A549 (cell line): ENCODE results near the gene ERCC2.

Experiments used
- ESRRA ChIP-seq: fragments of 150-350 bp; IDR thresholded peaks from 2 replicates; pipeline ENCODE4 v1.6.1; 2014; ENCODE audit warnings: mild to moderate bottlenecking, low read length, borderline replicate concordance
- HDAC2 ChIP-seq: fragments of 200-600 bp; sonication (generic); IDR thresholded peaks from 2 replicates; pipeline ENCODE4 v1.6.1; 2016
- JUNB ChIP-seq: fragments of >200 bp; sonication (Bioruptor Twin); formaldehyde crosslinking; IDR thresholded peaks from 2 replicates; pipeline ENCODE4 v1.6.1; 2016
- MAZ ChIP-seq: fragments of 150-350 bp; IDR thresholded peaks from 2 replicates; pipeline ENCODE4 v1.6.1; 2014; ENCODE audit warnings: antibody characterized with exemption, low read depth, low read length, borderline replicate concordance
- POLR2A ChIP-seq: IDR thresholded peaks from 2 replicates; pipeline ENCODE4 v1.6.1; 2012; ENCODE audit warnings: mild to moderate bottlenecking, low read length
- POLR2AphosphoS2 ChIP-seq: conservative IDR thresholded peaks from 2 replicates; pipeline ENCODE4 v1.6.1; 2012; ENCODE audit warnings: low read length, improper control_type of control experiment, inconsistent platforms
- RFX5 ChIP-seq: fragments of 450-650 bp; IDR thresholded peaks from 2 replicates; pipeline ENCODE4 v1.7.1; 2014; ENCODE audit warnings: antibody characterized with exemption, mild to moderate bottlenecking, moderate library complexity
- USF2 ChIP-seq: fragments of 450-650 bp; IDR thresholded peaks from 2 replicates; pipeline ENCODE4 v1.6.1; 2014; ENCODE audit warnings: antibody characterized with exemption
- ZFP36 ChIP-seq: fragments of 450-650 bp; IDR thresholded peaks from 2 replicates; pipeline ENCODE4 v1.6.1; 2014; ENCODE audit warnings: borderline replicate concordance; ENCODE audit not compliant: partially characterized antibody
- TF ChIP-seq, protein P1 (sequence below): fragments of >200 bp; sonication (Bioruptor Twin); formaldehyde crosslinking; IDR thresholded peaks from 3 replicates; pipeline ENCODE4 v1.5.1; 2016
- TF ChIP-seq, protein P2 (sequence below): IDR thresholded peaks from 2 replicates; pipeline ENCODE4 v1.6.1; 2012

DNA sequence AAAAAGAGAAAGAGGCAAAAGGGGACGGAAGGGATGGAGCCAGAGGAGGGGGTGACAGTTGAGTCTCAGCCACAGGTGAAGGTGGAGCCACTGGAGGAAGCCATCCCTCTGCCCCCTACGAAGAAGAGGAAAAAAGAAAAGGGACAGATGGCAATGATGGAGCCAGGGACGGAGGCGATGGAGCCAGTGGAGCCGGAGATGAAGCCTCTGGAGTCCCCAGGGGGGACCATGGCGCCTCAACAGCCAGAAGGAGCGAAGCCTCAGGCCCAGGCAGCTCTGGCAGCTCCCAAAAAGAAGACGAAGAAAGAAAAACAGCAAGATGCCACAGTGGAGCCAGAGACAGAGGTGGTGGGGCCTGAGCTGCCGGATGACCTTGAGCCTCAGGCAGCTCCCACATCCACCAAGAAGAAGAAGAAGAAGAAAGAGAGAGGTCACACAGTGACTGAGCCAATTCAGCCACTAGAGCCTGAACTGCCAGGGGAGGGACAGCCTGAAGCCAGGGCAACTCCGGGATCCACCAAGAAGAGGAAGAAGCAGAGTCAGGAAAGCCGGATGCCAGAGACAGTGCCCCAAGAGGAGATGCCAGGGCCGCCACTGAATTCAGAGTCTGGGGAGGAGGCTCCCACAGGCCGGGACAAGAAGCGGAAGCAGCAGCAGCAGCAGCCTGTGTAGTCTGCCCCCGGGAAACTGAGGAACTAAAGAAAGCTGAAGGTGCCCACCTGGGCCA is 38.6 kb upstream of the ERCC2 start:
- TF ChIP-seq POLR2AphosphoS2 (no peak), ESRRA (no peak), POLR2A (no peak), USF2 (no peak), JUNB (no peak), HDAC2 (no peak), MAZ (no peak), ZFP36 (no peak), RFX5 (no peak)
- TF ChIP-seq, protein P1, sequence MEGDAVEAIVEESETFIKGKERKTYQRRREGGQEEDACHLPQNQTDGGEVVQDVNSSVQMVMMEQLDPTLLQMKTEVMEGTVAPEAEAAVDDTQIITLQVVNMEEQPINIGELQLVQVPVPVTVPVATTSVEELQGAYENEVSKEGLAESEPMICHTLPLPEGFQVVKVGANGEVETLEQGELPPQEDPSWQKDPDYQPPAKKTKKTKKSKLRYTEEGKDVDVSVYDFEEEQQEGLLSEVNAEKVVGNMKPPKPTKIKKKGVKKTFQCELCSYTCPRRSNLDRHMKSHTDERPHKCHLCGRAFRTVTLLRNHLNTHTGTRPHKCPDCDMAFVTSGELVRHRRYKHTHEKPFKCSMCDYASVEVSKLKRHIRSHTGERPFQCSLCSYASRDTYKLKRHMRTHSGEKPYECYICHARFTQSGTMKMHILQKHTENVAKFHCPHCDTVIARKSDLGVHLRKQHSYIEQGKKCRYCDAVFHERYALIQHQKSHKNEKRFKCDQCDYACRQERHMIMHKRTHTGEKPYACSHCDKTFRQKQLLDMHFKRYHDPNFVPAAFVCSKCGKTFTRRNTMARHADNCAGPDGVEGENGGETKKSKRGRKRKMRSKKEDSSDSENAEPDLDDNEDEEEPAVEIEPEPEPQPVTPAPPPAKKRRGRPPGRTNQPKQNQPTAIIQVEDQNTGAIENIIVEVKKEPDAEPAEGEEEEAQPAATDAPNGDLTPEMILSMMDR: no peak
- TF ChIP-seq, protein P2, sequence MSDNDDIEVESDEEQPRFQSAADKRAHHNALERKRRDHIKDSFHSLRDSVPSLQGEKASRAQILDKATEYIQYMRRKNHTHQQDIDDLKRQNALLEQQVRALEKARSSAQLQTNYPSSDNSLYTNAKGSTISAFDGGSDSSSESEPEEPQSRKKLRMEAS: no peak
